Tibial artery (tissue), 4 donors: ENCODE measurements around the gene DPF3.

ENCODE experiments used
- DNase-seq, 2 donors: peaks; one replicate each; pipeline ENCODE4 v3.0.0-alpha.2; 2019
- H3K27ac ChIP-seq, 2 donors: fragments of 200-600 bp; sonication (generic) in 1 of 2; 1 replicate in 1 of 2; 2 replicates in 1 of 2; pipeline ENCODE4 v1.5.1; 2018 to 2019; ENCODE audit warnings: mild to moderate bottlenecking in 1 of 2
- H3K27me3 ChIP-seq, 2 donors: fragments of 200-600 bp; sonication (generic) in 1 of 2; one replicate each; pipeline versions ENCODE4 v1.5.1 to v1.6.0; 2016 to 2019
- H3K36me3 ChIP-seq, 3 donors: fragments of 200-600 bp; sonication (generic) in 2 of 3; one replicate each; pipeline ENCODE4 v1.5.1; 2016 to 2019; ENCODE audit warnings: mild to moderate bottlenecking in 2 of 3
- H3K4me1 ChIP-seq, 4 donors: fragments of 200-600 bp; sonication (generic) in 2 of 4; 1 replicate in 3 of 4; 2 replicates in 1 of 4; pipeline ENCODE4 v1.5.1; 2016 to 2019
- H3K4me3 ChIP-seq, 2 donors: fragments of 200-600 bp; sonication (generic) in 1 of 2; 1 replicate in 1 of 2; 2 replicates in 1 of 2; pipeline ENCODE4 v1.5.1; 2018 to 2019; ENCODE audit warnings: mild to moderate bottlenecking in 2 of 2
- H3K9me3 ChIP-seq, 3 donors: fragments of 200-600 bp; sonication (generic) in 1 of 3; one replicate each; pipeline ENCODE4 v1.5.1; 2016 to 2019
- CTCF ChIP-seq, 2 experiments: fragments of 200-600 bp in 1 of 2; fragments of 450-650 bp in 1 of 2; IDR thresholded peaks; one replicate each; pipeline ENCODE4 v1.5.1; 2017 to 2019; ENCODE audit warnings: antibody characterized with exemption in 2 of 2, mild to moderate bottlenecking in 1 of 2, moderate library complexity in 1 of 2
- intact Hi-C: fragments of 100-400 bp; cut with DNase I; formaldehyde crosslinking; loops from one replicate; pipeline ENCODE4 v1.15.0; 2023; ENCODE audit warnings: low total_unique reads

DPF3 gene

GRCh38 chr14:72788972-72789728, 104.8 kb downstream of the DPF3 start:
- no peaks in the 10 kb centered on the region for H3K27me3 ChIP-seq
- H3K9me3 ChIP-seq, result no peaks in the 10 kb centered on the region
- H3K4me1 ChIP-seq, result peaks cover 0 to 32% (median 25%) of the 10 kb centered on the region in 4 donors
- DNase-seq, result no peak
- H3K4me3 ChIP-seq, result no peak overlapping the region
- no peak overlapping the region for H3K27ac ChIP-seq
- intact Hi-C loops, result loop anchor here (2.0 kb wide), 1 partner anchor 22 kb away; no protein-coding TSS in a partner anchor
- TF ChIP-seq CTCF (IDR thresholded peaks at IDR 0.05), result no peak
- no peaks in the 10 kb centered on the region for H3K36me3 ChIP-seq

GRCh38 chr14:72788255-72788654, 105.6 kb downstream of the DPF3 start:
- TF ChIP-seq CTCF (IDR thresholded peaks at IDR 0.05), result no peak
- intact Hi-C loops, result loop anchor here (2.0 kb wide), 1 partner anchor 23 kb away; no protein-coding TSS in a partner anchor
- Histone ChIP-seq H3K9me3 (no peaks in the 10 kb centered on the region), H3K27ac (no peak overlapping the region), H3K4me3 (no peak overlapping the region), H3K27me3 (no peaks in the 10 kb centered on the region), H3K36me3 (no peaks in the 10 kb centered on the region), H3K4me1 (peaks cover 0 to 27% (median 22%) of the 10 kb centered on the region in 4 donors)
- DNase-seq, result no peak

- Histone ChIP-seq H3K9me3 (no peaks in the 10 kb centered on the region), H3K27me3 (no peaks in the 10 kb centered on the region), H3K4me3 (no peak overlapping the region), H3K36me3 (no peaks in the 10 kb centered on the region), H3K4me1 (peaks cover 0 to 23% (median 21%) of the 10 kb centered on the region in 4 donors), H3K27ac (no peak overlapping the region)
- no peak for DNase-seq
- intact Hi-C loops, result loop anchor here (2.0 kb wide), 1 partner anchor 23 kb away; no protein-coding TSS in a partner anchor
- no peak for TF ChIP-seq CTCF (IDR thresholded peaks at IDR 0.05)
Measured at GRCh38 chr14:72787841-72788240, 106.1 kb downstream of the DPF3 start.

- Histone ChIP-seq H3K4me3 (no peak overlapping the region), H3K4me1 (peaks cover 0 to 19% (median 12%) of the 10 kb centered on the region in 4 donors), H3K36me3 (no peaks in the 10 kb centered on the region), H3K27ac (no peak overlapping the region), H3K9me3 (no peaks in the 10 kb centered on the region), H3K27me3 (no peaks in the 10 kb centered on the region)
- TF ChIP-seq CTCF (IDR thresholded peaks at IDR 0.05), result no peak
- intact Hi-C loops, result no loop called here
- DNase-seq, result no peak
Measured at GRCh38 chr14:72786378-72787350, 107.2 kb downstream of the DPF3 start.

GRCh38 chr14:72783741-72784140, 110.2 kb downstream of the DPF3 start:
- TF ChIP-seq CTCF (IDR thresholded peaks at IDR 0.05), result no peak
- Histone ChIP-seq H3K4me3 (no peak overlapping the region), H3K27me3 (no peaks in the 10 kb centered on the region), H3K36me3 (no peaks in the 10 kb centered on the region), H3K4me1 (peaks cover 0 to 22% (median 7%) of the 10 kb centered on the region in 4 donors), H3K9me3 (no peaks in the 10 kb centered on the region), H3K27ac (no peak overlapping the region)
- intact Hi-C loops, result no loop called here
- no peak for DNase-seq
